HG03565 (cell line): ENCODE results near the gene IKZF3.
"Not testable (repeated sequence)": the region's sequence is repeated elsewhere in the genome, so short reads cannot be mapped to it uniquely, and the experiment has no call there.

Experiments used
- ATAC-seq: cut with Tn5 transposase; IDR thresholded peaks from one replicate; pipeline ENCODE4 v1.9.1; 2021; ENCODE audit warnings: mild to moderate bottlenecking, moderate library complexity; ENCODE audit not compliant: unreplicated experiment

IKZF3 gene

GRCh38 chr17:39782481-39782880, 81.6 kb downstream of the IKZF3 start:
- ATAC-seq = no peak

GRCh38 chr17:39781861-39782213, 82.3 kb downstream of the IKZF3 start:
- ATAC-seq = no peak

- ATAC-seq = no peak
Measured at GRCh38 chr17:39781031-39781860, 82.9 kb downstream of the IKZF3 start.

- peak; percentile 40 for ATAC-seq
Measured at GRCh38 chr17:39777534-39778365, 86.4 kb downstream of the IKZF3 start.

- no peak for ATAC-seq
Measured at GRCh38 chr17:39776252-39776651, 87.9 kb downstream of the IKZF3 start.

GRCh38 chr17:39775031-39775430, 89.1 kb downstream of the IKZF3 start:
- no peak for ATAC-seq

- ATAC-seq = no peak
Measured at GRCh38 chr17:39774047-39774446, 90.1 kb downstream of the IKZF3 start.

- ATAC-seq = no peak
Measured at GRCh38 chr17:39772987-39773934, 90.9 kb downstream of the IKZF3 start.

- ATAC-seq = no peak
Measured at GRCh38 chr17:39772415-39772814, 91.7 kb downstream of the IKZF3 start.

GRCh38 chr17:39769974-39770587, 94.0 kb downstream of the IKZF3 start:
- ATAC-seq = peak; percentile 43

- ATAC-seq = no peak
Measured at GRCh38 chr17:39767147-39767546, 97.0 kb downstream of the IKZF3 start.

- no peak for ATAC-seq
Measured at GRCh38 chr17:39765766-39766165, 98.3 kb downstream of the IKZF3 start.

GRCh38 chr17:39765175-39765574, 98.9 kb downstream of the IKZF3 start:
- ATAC-seq = no peak

GRCh38 chr17:39764171-39764570, 99.9 kb downstream of the IKZF3 start:
- not testable (repeated sequence) for ATAC-seq

GRCh38 chr17:39763051-39763820, 100.9 kb downstream of the IKZF3 start:
- no peak for ATAC-seq

GRCh38 chr17:39761861-39762496, 102.1 kb downstream of the IKZF3 start:
- ATAC-seq = no peak

- no peak for ATAC-seq
Measured at GRCh38 chr17:39759204-39759603, 104.9 kb downstream of the IKZF3 start.

GRCh38 chr17:39757931-39758873, 105.9 kb downstream of the IKZF3 start:
- no peak for ATAC-seq
